ENCODE results near the gene TXNDC11.
A peak's percentile ranks its signal among the peaks of the same experiment; 100 is the strongest.

TXNDC11 gene

GRCh38 chr16:11674001-11674817, 68.4 kb downstream of the TXNDC11 start:
- no peak for DNase-seq (ENCODE audit: low spot score)

- DNase-seq (ENCODE audit: low spot score): no peak
These were observed 69.3 kb downstream of the TXNDC11 start for GRCh38 chr16:11673091-11674000.

GRCh38 chr16:11672206-11673090, 70.2 kb downstream of the TXNDC11 start:
- peak; percentile 26 for DNase-seq (ENCODE audit: low spot score)

- no peak for DNase-seq (ENCODE audit: low spot score)
These were observed 71.0 kb downstream of the TXNDC11 start for GRCh38 chr16:11671676-11672075.

- DNase-seq (ENCODE audit: low spot score): no peak
These were observed 71.4 kb downstream of the TXNDC11 start for GRCh38 chr16:11671271-11671670.

GRCh38 chr16:11670171-11671131, 72.2 kb downstream of the TXNDC11 start:
- DNase-seq (ENCODE audit: low spot score): peak; percentile 27

GRCh38 chr16:11669380-11670146, 73.1 kb downstream of the TXNDC11 start:
- DNase-seq (ENCODE audit: low spot score): no peak

GRCh38 chr16:11668623-11669379, 73.9 kb downstream of the TXNDC11 start:
- no peak for DNase-seq (ENCODE audit: low spot score)

- DNase-seq (ENCODE audit: low spot score): peak; percentile 85
These were observed 74.6 kb downstream of the TXNDC11 start, which contains the start of gene SNN for GRCh38 chr16:11667824-11668622. Gene SNN (plus strand): TSS chr16:11668455. CDS start chr16:11676060, 7,605 bp downstream.

- no peak for DNase-seq (ENCODE audit: low spot score)
These were observed 75.3 kb downstream of the TXNDC11 start for GRCh38 chr16:11667221-11667823.

GRCh38 chr16:11666103-11667055, 76.3 kb downstream of the TXNDC11 start:
- DNase-seq (ENCODE audit: low spot score): no peak

GRCh38 chr16:11665071-11665491, 77.6 kb downstream of the TXNDC11 start:
- DNase-seq (ENCODE audit: low spot score): no peak

GRCh38 chr16:11662582-11662981, 80.1 kb downstream of the TXNDC11 start:
- no peak for DNase-seq (ENCODE audit: low spot score)

- no peak for DNase-seq (ENCODE audit: low spot score)
These were observed 82.1 kb downstream of the TXNDC11 start for GRCh38 chr16:11660565-11660964.

- no peak for DNase-seq (ENCODE audit: low spot score)
These were observed 83.6 kb downstream of the TXNDC11 start for GRCh38 chr16:11658896-11659708.

GRCh38 chr16:11657556-11657955, 85.1 kb downstream of the TXNDC11 start:
- DNase-seq (ENCODE audit: low spot score): no peak
